ACC112 (cell line): ENCODE data around the gene SYTL2.

Experiments
- H2AFZ ChIP-seq: fragments of 200-600 bp; sonication (generic); one replicate; pipeline ENCODE4 v1.6.0; 2017; ENCODE audit warnings: antibody characterized with exemption, low read length; ENCODE audit not compliant: unreplicated experiment
- H3K27ac ChIP-seq: fragments of 200-600 bp; sonication (generic); 2 replicates; pipeline ENCODE4 v1.5.1; 2014; ENCODE audit warnings: low read depth, mild to moderate bottlenecking, antibody characterized with exemption, low read length, moderate library complexity
- H3K27me3 ChIP-seq: fragments of 200-600 bp; sonication (generic); 2 replicates; pipeline ENCODE4 v1.6.1; 2014; ENCODE audit warnings: mild to moderate bottlenecking, antibody characterized with exemption, low read length, moderate library complexity, mixed read lengths; ENCODE audit not compliant: insufficient read depth
- H3K36me3 ChIP-seq: fragments of 200-600 bp; sonication (generic); 2 replicates; pipeline ENCODE4 v1.6.1; 2016; ENCODE audit warnings: mild to moderate bottlenecking, antibody characterized with exemption, low read length, moderate library complexity, mixed read lengths; ENCODE audit not compliant: insufficient read depth
- H3K4me1 ChIP-seq: fragments of 200-600 bp; sonication (generic); one replicate; pipeline ENCODE4 v1.6.1; 2016; ENCODE audit warnings: low read length, mixed read lengths; ENCODE audit not compliant: insufficient read depth, unreplicated experiment, control insufficient read depth
- H3K4me3 ChIP-seq: fragments of 200-600 bp; sonication (generic); 2 replicates; pipeline ENCODE4 v1.5.1; 2014; ENCODE audit warnings: mild to moderate bottlenecking, low read depth, low read length
- H3K79me2 ChIP-seq: fragments of 200-600 bp; sonication (generic); one replicate; pipeline ENCODE4 v1.6.0; 2016; ENCODE audit warnings: low read length; ENCODE audit not compliant: control insufficient read depth, unreplicated experiment, insufficient read depth

Gene SYTL2

DNA sequence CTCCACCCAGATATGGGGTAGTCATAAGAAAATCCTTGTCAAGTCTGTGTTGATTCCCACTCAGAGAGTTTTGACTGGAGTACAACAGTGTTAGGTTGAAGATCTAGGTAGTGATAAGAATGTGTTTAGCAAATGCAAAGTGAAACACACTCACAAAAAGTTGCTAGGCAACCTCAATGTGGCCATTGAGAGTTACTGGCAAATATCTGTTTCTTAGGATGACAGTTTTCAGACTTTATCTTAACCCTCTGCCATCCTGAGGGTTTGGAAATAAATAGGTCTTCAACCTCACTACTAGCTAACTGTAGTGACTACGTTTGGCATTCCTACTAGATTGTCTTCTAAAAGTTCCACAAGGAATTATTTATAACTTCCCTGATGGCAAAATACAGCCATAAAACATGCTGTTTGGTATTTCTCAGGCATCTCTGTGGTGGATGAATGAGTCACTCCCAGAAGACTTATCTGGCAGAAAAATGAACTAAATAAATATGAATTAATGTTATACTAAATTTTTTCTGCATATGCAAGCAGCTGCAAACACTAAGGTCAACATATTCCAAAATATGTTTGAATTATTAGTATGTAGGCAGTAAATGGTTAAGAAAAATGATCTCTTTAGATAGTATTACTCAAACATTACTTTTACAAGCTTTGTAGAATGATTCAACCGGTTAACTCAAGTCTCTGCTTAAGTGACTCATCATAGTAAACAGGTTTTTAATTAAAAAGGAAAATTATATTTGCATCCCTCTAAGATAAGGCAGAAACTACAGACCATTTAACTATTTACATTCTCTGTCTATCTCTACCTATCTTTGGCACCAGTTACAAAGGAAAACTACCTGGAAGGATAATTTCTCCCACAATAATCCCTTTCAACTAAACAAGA, 17.1 kb upstream of the SYTL2 start:
- no peaks in the 10 kb centered on the region for H3K36me3 ChIP-seq
- peak overlapping the region; percentile 90 for H3K27ac ChIP-seq
- peaks cover 21% of the 10 kb centered on the region for H3K4me1 ChIP-seq
- no peaks in the 10 kb centered on the region for H3K79me2 ChIP-seq
- H3K27me3 ChIP-seq: no peaks in the 10 kb centered on the region
- peak overlapping the region; percentile 5 for H2AFZ ChIP-seq
- peak overlapping the region; percentile 31 for H3K4me3 ChIP-seq

DNA sequence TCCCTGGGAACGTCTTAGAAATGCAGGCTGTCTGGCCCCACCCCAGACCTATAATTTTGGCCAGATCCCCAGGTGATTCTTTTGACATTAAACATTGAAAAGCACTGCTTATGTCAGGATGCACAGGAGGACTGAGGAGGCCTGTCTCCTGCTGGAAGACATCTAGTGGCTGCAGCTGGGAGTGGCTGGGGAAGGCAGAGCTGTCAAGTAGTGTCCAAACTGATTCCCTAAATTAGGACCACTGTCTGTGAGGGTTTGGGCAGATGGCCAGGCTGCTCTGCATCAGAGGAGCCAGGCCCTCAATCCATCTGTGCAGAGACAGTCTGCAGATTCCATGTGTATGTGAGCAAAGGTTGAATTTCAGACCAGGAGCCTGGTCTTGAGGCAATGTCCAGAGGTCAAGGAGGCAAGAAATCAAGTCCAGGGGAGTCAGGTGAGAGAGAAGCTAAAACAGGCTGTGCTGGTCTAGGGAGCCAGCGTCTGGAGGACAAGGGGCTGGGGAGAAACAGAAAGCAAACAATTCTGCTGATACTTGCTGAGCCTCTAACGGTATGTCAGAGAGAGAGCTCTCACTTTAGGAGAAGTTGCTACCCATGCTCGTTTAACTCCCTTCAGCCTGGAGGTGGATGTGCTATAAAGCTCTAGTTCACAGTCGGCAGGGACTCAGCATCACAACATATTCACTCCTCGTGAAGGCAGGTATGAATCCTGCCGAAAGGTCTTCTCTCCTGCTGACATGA, 15.3 kb upstream of the SYTL2 start:
- Histone ChIP-seq H3K4me3 (no peak overlapping the region), H3K36me3 (no peaks in the 10 kb centered on the region), H3K27me3 (no peaks in the 10 kb centered on the region), H3K79me2 (no peaks in the 10 kb centered on the region), H3K27ac (no peak overlapping the region), H2AFZ (no peak overlapping the region), H3K4me1 (peaks cover 36% of the 10 kb centered on the region)

DNA sequence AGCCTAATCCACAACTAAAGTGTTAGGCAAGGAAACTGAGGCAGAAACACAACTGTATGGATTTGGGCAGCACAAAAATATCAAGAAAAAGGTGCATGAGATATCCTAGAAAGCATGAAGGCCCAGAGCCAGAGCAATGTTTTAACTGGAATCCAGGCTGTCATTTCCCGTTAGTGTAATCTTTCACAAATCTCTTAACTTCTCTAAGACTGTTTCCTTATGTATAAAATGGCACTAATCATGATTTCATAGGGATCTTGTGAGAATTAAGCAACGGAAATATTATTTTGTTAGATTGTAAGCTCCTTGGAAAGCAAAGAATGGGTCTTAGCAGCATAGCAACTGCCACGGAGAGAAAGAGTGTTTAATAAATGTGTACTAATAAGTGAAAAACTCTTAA, 14.7 kb upstream of the SYTL2 start:
- peaks cover 38% of the 10 kb centered on the region for H3K4me1 ChIP-seq
- H3K4me3 ChIP-seq: no peak overlapping the region
- H3K27ac ChIP-seq: no peak overlapping the region
- H3K36me3 ChIP-seq: no peaks in the 10 kb centered on the region
- no peak overlapping the region for H2AFZ ChIP-seq
- H3K27me3 ChIP-seq: no peaks in the 10 kb centered on the region
- no peaks in the 10 kb centered on the region for H3K79me2 ChIP-seq

DNA sequence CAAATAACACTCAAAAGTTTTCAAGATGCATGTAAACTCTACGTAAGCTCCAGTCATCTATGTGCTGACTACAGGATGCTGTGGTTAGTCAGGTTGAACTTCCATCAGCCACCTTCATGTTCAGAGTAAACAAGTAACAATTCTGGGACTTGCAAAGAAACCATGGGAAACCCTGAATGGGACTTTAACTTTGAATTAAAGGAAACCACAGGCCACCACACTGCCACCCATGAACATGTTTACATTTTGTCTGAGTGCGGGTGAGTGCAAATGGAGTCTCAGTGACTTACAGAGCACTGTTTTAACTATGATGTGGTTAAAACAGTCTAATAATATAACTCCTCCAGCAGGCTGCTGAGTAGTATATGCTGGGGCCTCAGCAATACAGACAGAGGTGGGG, 12.9 kb upstream of the SYTL2 start:
- no peak overlapping the region for H3K4me3 ChIP-seq
- peaks cover 37% of the 10 kb centered on the region for H3K4me1 ChIP-seq
- H3K27me3 ChIP-seq: no peaks in the 10 kb centered on the region
- H3K36me3 ChIP-seq: no peaks in the 10 kb centered on the region
- no peak overlapping the region for H2AFZ ChIP-seq
- no peak overlapping the region for H3K27ac ChIP-seq
- no peaks in the 10 kb centered on the region for H3K79me2 ChIP-seq

DNA sequence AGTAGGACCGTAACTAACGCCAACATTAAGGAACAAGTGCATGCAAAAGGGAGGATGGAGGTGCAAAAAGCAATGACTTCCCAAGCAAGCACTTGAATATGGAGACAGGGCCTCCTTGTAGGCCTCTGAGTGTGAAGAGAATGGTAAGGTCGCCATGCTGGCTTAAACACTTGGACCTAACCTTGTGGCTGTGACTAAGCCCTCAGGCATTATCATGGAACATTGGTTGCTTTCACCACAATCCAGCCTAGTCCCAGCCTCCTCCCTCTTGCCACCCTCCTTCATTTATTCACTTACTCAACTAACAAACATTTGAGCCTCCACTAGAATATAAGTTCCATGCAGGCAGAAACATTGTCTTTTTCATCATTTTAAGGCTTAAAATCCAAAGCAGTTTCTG, 11.9 kb upstream of the SYTL2 start:
- Histone ChIP-seq H2AFZ (no peak overlapping the region), H3K27me3 (no peaks in the 10 kb centered on the region), H3K27ac (no peak overlapping the region), H3K79me2 (no peaks in the 10 kb centered on the region), H3K36me3 (no peaks in the 10 kb centered on the region), H3K4me3 (no peak overlapping the region), H3K4me1 (peaks cover 29% of the 10 kb centered on the region)

DNA sequence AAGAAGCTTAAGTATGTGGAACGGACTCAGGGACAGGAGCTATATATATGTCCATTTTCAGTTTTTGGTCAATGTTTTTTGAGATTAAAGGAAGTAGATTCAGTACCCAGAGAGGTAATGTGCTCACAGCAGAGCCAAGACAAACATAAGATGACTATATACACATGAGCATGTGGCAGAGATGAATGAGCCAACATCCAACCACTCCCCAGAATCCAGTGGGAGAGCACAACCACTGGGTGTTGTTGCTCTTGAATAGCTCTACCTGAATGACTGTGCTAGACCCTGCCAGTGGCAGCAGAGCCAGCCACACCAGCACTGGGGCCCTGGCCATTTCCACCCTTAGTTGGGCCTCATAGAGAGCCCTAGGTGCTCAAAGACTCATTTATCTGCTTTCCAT, 10.7 kb upstream of the SYTL2 start:
- Histone ChIP-seq H3K79me2 (no peaks in the 10 kb centered on the region), H3K36me3 (no peaks in the 10 kb centered on the region), H2AFZ (peak overlapping the region; percentile 17)

DNA sequence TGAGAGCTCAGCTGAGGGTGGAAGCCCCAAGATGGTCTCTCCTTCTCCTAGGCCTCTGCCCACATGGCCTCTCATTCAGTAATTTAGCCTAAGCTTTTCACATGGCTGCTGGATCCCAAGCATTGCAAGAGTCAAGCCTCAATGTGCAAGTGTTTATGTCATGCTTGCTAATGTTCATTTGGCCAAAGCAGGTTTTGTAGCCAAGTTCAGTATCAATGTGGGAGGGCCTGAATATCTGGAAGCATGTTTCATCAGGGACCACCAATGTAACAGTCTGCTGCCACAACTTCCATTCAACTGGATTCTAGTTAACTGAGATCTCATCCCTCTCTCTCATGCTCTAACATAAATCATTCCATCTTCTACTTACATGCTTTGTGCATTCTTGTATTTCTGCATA, 8.5 kb upstream of the SYTL2 start:
- Histone ChIP-seq H3K4me3 (no peak overlapping the region), H2AFZ (no peak overlapping the region), H3K27me3 (no peaks in the 10 kb centered on the region), H3K79me2 (no peaks in the 10 kb centered on the region), H3K4me1 (peaks cover 30% of the 10 kb centered on the region), H3K36me3 (no peaks in the 10 kb centered on the region), H3K27ac (no peak overlapping the region)

More for the DNA sequence above, 10.7 kb upstream of the SYTL2 start:
- Histone ChIP-seq H3K4me3 (no peak overlapping the region), H3K4me1 (peaks cover 17% of the 10 kb centered on the region), H3K27ac (no peak overlapping the region), H3K27me3 (no peaks in the 10 kb centered on the region)

DNA sequence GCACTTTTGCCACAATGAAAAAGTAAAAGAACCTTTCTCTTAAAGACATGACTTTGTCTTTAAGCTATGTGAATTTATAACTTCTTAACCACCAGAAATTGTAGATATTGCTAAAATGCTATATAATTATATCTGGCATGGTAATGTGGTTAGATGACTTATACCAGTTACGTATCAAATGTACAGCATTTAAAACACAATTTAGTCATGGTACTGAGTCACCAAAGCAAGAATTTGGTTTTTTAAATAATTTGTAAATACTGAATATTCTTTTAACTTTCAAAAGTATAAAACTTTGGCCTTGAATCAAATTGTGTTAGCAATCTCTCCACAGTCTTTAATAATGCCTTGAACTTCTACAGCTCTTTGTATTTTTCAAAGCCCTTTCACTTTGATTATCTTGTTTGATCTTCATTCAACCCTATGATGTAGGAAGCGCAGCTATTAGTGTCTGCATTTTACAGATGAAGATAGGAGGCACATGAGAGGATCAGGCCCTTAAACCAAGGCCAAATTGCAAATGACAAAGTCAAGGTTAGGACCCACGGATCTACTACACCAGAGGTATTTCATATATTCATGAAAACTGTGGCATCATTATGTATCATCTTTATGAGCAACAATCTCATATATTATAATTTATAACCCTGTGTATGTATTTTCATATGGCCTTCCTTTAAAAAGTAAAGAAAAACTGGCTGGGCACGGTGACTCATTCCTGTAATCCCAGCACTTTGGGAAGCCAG, 4.4 kb upstream of the SYTL2 start:
- H3K4me1 ChIP-seq: peaks cover 17% of the 10 kb centered on the region
- H3K79me2 ChIP-seq: no peaks in the 10 kb centered on the region
- no peak overlapping the region for H3K4me3 ChIP-seq
- H3K36me3 ChIP-seq: no peaks in the 10 kb centered on the region
- no peaks in the 10 kb centered on the region for H3K27me3 ChIP-seq
- peak overlapping the region; percentile 70 for H3K27ac ChIP-seq
- H2AFZ ChIP-seq: no peak overlapping the region

DNA sequence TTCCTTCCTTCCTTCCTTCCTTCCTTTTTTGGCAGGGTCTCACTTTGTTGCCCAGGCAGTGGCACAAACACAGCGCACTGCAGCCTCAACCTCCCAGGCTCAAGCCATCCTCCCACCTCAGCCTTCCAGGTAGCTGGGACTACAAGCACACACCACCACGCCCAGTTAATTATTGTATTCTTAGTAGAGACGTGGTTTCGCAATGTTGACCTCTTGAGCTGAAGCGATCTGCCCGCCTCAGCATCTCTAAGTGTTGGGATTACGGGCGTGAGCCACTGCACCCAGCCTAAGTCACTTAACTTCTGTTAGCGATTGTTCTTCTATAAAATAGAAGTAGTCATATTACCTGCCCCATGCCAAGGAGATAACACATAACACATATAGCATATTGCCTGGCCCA, 2.8 kb upstream of the SYTL2 start:
- no peaks in the 10 kb centered on the region for H3K79me2 ChIP-seq
- no peak overlapping the region for H3K27ac ChIP-seq
- no peaks in the 10 kb centered on the region for H3K36me3 ChIP-seq
- no peaks in the 10 kb centered on the region for H3K27me3 ChIP-seq
- peaks cover 17% of the 10 kb centered on the region for H3K4me1 ChIP-seq
- no peak overlapping the region for H2AFZ ChIP-seq
- H3K4me3 ChIP-seq: no peak overlapping the region

DNA sequence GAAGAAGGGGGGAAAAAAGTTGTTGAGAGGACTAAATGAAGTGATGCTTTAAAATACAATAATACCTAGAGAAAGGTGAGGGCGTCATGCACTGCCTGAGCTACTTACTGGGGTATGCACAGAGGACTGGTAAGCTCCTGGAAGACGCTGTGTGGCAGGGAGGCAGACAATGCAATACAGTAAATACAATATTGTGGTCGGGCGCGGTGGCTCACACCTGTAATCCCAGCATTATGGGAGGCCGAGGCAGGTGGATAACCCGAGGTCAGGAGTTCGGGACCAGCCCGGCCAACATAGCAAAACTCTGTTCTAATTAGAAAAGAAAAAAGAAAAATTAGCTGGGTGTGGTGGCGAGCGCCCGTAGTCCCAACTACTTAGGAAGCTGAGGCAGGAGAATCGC, 683 bp upstream of the SYTL2 start:
- Histone ChIP-seq H3K4me3 (peak overlapping the region; percentile 75), H3K79me2 (no peaks in the 10 kb centered on the region), H2AFZ (no peak overlapping the region), H3K4me1 (peaks cover 17% of the 10 kb centered on the region), H3K27ac (no peak overlapping the region), H3K27me3 (no peaks in the 10 kb centered on the region), H3K36me3 (no peaks in the 10 kb centered on the region)
